ENCODE data around the gene ASXL3. TPM values are rescaled to one million over a fixed set of nuclear protein-coding genes. Genes with fewer than 3 reads are reported as not detected.

ASXL3 gene
- polyA plus RNA-seq, 1 donor, result 5.3 TPM

- DNase-seq (ENCODE audit: low read depth), result no peak
Measured at GRCh38 chr18:33583901-33584300, 5.9 kb downstream of the ASXL3 start.

- no peak for DNase-seq (ENCODE audit: low read depth)
Measured at GRCh38 chr18:33584548-33585430, 6.8 kb downstream of the ASXL3 start.

GRCh38 chr18:33585431-33585775, 7.4 kb downstream of the ASXL3 start:
- DNase-seq (ENCODE audit: low read depth), result no peak

- no peak for DNase-seq (ENCODE audit: low read depth)
Measured at GRCh38 chr18:33588361-33588760, 10.3 kb downstream of the ASXL3 start.

- DNase-seq (ENCODE audit: low read depth), result no peak
Measured at GRCh38 chr18:33593261-33593660, 15.2 kb downstream of the ASXL3 start.

GRCh38 chr18:33594799-33595198, 16.8 kb downstream of the ASXL3 start:
- no peak for DNase-seq (ENCODE audit: low read depth)

- DNase-seq (ENCODE audit: low read depth), result no peak
Measured at GRCh38 chr18:33596178-33596854, 18.3 kb downstream of the ASXL3 start.

- DNase-seq (ENCODE audit: low read depth), result no peak
Measured at GRCh38 chr18:33600846-33601245, 22.8 kb downstream of the ASXL3 start.

GRCh38 chr18:33603454-33603853, 25.4 kb downstream of the ASXL3 start:
- no peak for DNase-seq (ENCODE audit: low read depth)

- DNase-seq (ENCODE audit: low read depth), result no peak
Measured at GRCh38 chr18:33605250-33605649, 27.2 kb downstream of the ASXL3 start.

- no peak for DNase-seq (ENCODE audit: low read depth)
Measured at GRCh38 chr18:33606621-33607020, 28.6 kb downstream of the ASXL3 start.

GRCh38 chr18:33611525-33612135, 33.6 kb downstream of the ASXL3 start:
- DNase-seq (ENCODE audit: low read depth), result no peak

GRCh38 chr18:33612632-33613031, 34.6 kb downstream of the ASXL3 start:
- no peak for DNase-seq (ENCODE audit: low read depth)

GRCh38 chr18:33616556-33616955, 38.5 kb downstream of the ASXL3 start:
- DNase-seq (ENCODE audit: low read depth), result no peak

- no peak for DNase-seq (ENCODE audit: low read depth)
Measured at GRCh38 chr18:33627114-33627513, 49.1 kb downstream of the ASXL3 start.

GRCh38 chr18:33630476-33630875, 52.5 kb downstream of the ASXL3 start:
- no peak for DNase-seq (ENCODE audit: low read depth)

- DNase-seq (ENCODE audit: low read depth), result no peak
Measured at GRCh38 chr18:33641141-33641540, 63.1 kb downstream of the ASXL3 start.

- no peak for DNase-seq (ENCODE audit: low read depth)
Measured at GRCh38 chr18:33644494-33644893, 66.5 kb downstream of the ASXL3 start.

- DNase-seq (ENCODE audit: low read depth), result no peak
Measured at GRCh38 chr18:33647365-33647764, 69.3 kb downstream of the ASXL3 start.

GRCh38 chr18:33652635-33653034, 74.6 kb downstream of the ASXL3 start:
- DNase-seq (ENCODE audit: low read depth), result no peak

- no peak for DNase-seq (ENCODE audit: low read depth)
Measured at GRCh38 chr18:33653231-33653630, 75.2 kb downstream of the ASXL3 start.

- DNase-seq (ENCODE audit: low read depth), result no peak
Measured at GRCh38 chr18:33656889-33657448, 79.0 kb downstream of the ASXL3 start.

Measured in forelimb muscle (tissue), 1 donor.